Breast epithelium (tissue), 3 donors: ENCODE data around the gene MARCHF3.
"Not testable (repeated sequence)": the region's sequence is repeated elsewhere in the genome, so short reads cannot be mapped to it uniquely, and the experiment has no call there.

Source experiments
- POLR2A ChIP-seq: fragments of 450-650 bp; IDR thresholded peaks from one replicate; pipeline ENCODE4 v1.6.1; 2016; ENCODE audit warnings: antibody characterized with exemption, mild to moderate bottlenecking, moderate library complexity
- POLR2AphosphoS5 ChIP-seq, 3 donors: sonication (generic); formaldehyde crosslinking; IDR thresholded peaks; one replicate each; pipeline ENCODE4 v1.6.1; 2017; ENCODE audit warnings: antibody characterized with exemption in 3 of 3
- TF ChIP-seq, protein P1 (sequence below), 3 donors: fragments of 450-650 bp; IDR thresholded peaks; one replicate each; pipeline ENCODE4 v1.5.1; 2016 to 2017; ENCODE audit warnings: antibody characterized with exemption in 3 of 3, mild to moderate bottlenecking in 3 of 3, moderate library complexity in 3 of 3

DNA sequence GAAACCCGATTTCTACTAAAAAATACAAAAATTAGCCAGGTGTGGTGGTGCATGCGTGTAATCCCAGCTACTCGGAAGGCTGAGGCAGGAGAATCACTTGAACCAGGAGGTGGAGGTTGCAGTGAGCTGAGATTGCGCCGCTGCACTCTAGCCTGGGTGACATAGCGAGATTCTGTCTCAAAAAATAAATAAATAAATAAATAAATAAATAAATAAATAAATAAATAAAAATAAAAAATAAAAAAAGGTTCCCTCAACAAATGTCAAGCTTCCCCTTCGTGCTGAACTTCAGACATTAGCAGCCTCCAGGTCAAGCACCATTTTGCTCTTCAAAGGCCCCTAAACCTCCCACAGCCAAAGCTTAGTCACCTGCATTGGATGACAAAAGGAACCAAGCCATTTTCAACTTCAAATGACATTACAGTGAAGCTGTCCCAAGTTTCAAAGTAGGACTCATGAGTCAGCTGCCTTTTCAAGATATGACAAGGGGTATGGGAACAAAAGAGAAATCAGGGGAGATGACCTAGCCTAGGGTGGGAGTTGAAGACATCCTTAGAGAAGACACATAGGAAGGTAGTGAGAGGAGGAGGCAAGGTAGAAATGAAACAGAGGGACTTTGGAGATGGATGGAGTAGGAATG lies 6.7 kb downstream of the MARCHF3 start:
- TF ChIP-seq POLR2A; POLR2AphosphoS5 (IDR thresholded peaks at IDR 0.05): not testable (repeated sequence)
- TF ChIP-seq, protein P1, sequence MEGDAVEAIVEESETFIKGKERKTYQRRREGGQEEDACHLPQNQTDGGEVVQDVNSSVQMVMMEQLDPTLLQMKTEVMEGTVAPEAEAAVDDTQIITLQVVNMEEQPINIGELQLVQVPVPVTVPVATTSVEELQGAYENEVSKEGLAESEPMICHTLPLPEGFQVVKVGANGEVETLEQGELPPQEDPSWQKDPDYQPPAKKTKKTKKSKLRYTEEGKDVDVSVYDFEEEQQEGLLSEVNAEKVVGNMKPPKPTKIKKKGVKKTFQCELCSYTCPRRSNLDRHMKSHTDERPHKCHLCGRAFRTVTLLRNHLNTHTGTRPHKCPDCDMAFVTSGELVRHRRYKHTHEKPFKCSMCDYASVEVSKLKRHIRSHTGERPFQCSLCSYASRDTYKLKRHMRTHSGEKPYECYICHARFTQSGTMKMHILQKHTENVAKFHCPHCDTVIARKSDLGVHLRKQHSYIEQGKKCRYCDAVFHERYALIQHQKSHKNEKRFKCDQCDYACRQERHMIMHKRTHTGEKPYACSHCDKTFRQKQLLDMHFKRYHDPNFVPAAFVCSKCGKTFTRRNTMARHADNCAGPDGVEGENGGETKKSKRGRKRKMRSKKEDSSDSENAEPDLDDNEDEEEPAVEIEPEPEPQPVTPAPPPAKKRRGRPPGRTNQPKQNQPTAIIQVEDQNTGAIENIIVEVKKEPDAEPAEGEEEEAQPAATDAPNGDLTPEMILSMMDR (IDR thresholded peaks at IDR 0.05) = not testable (repeated sequence)
